ENCODE data around the gene NRIP3.

NRIP3 gene

GRCh38 chr11:8961401-8961800 lies 42.4 kb downstream of the NRIP3 start:
- DNase-seq (ENCODE audit: insufficient read length, low spot score) (no peak), FAIRE-seq (no peak)
- TF ChIP-seq, protein P1, sequence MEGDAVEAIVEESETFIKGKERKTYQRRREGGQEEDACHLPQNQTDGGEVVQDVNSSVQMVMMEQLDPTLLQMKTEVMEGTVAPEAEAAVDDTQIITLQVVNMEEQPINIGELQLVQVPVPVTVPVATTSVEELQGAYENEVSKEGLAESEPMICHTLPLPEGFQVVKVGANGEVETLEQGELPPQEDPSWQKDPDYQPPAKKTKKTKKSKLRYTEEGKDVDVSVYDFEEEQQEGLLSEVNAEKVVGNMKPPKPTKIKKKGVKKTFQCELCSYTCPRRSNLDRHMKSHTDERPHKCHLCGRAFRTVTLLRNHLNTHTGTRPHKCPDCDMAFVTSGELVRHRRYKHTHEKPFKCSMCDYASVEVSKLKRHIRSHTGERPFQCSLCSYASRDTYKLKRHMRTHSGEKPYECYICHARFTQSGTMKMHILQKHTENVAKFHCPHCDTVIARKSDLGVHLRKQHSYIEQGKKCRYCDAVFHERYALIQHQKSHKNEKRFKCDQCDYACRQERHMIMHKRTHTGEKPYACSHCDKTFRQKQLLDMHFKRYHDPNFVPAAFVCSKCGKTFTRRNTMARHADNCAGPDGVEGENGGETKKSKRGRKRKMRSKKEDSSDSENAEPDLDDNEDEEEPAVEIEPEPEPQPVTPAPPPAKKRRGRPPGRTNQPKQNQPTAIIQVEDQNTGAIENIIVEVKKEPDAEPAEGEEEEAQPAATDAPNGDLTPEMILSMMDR (IDR thresholded peaks at IDR 0.05; ENCODE audit: insufficient read depth, missing control alignments), result no peak

DNA sequence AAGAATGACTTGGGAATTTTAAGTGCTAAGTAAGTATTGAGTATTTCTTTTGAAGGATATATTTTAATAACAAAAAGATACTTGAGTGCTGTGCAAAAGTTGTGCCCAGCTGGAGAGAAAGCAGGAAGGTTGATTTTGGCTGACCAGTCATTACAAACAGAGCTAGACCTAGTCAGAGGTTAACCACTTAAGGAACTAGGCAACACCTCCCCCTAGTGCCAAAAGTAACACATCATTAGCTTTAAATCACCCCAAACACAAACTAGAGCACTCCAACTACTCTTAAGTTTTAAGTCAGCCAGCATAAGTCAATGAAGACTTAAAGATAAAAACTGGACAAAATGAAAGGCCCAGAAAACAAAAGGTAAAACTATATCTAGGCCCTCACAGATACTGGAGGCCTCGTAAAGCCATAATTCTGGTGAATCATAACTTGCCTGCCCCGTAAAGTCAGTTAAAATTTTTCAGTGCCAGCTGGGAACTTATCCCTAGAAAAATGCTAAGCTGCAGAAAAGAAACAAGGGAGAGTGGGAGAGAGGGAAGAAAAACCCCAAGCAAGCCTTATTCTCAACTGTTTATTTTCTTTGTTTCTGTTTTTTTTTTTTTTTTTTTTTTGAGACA lies 44.1 kb downstream of the NRIP3 start:
- no peak for DNase-seq (ENCODE audit: insufficient read length, low spot score)
- no peak for FAIRE-seq
- TF ChIP-seq, protein P1 (IDR thresholded peaks at IDR 0.05; ENCODE audit: insufficient read depth, missing control alignments), result peak; percentile 77

DNA sequence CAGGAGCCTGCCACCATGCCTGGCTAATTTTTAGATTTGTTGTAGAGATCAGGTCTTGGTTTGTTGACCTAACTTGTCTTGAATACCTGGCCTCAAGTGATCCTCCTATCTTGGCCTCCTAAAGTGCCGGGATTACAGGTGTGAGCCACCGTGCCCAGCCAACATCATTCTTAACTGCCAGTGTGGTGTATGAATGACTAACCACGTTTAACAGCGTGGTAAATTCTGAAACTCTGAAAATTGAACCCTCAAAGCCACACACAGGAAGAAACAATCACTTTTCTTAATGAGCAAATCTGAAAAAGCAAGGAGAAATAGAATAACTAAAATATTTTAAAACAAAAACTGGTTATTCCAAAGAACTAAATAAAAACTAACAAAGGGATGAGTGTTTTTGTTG lies 46.9 kb downstream of the NRIP3 start:
- FAIRE-seq (no peak), DNase-seq (ENCODE audit: insufficient read length, low spot score) (no peak)
- TF ChIP-seq, protein P1 (IDR thresholded peaks at IDR 0.05; ENCODE audit: insufficient read depth, missing control alignments), result no peak

- TF ChIP-seq, protein P1 (IDR thresholded peaks at IDR 0.05; ENCODE audit: insufficient read depth, missing control alignments), result no peak
- FAIRE-seq (no peak), DNase-seq (ENCODE audit: insufficient read length, low spot score) (no peak)
Observed at GRCh38 chr11:8948886-8949285, 54.9 kb downstream of the NRIP3 start.

DNA sequence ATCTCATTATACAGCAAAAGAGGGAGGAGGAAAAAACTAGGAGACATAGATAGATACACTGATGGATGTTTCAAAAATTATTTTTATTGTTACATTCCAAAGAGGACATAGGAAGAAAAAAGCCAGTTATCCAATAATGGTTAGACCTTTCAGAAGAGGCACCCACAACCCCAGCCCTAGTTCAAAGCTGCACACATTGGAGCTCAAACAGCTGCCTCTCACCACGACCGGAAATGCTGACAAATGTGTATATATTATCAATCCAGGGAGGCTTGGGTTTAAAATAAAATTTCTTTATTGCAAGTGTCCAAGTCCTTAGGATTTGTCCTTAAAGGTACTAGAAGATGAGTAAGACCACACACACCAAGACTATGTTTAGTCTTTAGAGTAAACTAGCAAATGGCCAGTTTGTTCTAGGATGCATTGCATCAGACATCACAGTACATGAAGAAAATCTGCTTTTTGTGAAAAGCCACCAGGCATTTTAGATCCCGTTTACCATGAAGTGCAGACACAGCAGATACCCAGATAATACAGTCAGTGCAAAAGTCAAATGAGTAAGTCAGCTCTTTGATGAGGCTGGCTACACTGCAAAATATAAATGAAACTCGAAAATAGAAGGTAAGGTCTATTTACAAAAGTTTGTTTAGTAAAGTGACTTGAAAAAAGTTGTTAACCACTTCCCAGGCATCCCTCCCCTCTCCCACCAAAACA lies 56.4 kb downstream of the NRIP3 start:
- no peak for FAIRE-seq
- no peak for DNase-seq (ENCODE audit: insufficient read length, low spot score)
- TF ChIP-seq, protein P1 (IDR thresholded peaks at IDR 0.05; ENCODE audit: insufficient read depth, missing control alignments), result no peak

DNA sequence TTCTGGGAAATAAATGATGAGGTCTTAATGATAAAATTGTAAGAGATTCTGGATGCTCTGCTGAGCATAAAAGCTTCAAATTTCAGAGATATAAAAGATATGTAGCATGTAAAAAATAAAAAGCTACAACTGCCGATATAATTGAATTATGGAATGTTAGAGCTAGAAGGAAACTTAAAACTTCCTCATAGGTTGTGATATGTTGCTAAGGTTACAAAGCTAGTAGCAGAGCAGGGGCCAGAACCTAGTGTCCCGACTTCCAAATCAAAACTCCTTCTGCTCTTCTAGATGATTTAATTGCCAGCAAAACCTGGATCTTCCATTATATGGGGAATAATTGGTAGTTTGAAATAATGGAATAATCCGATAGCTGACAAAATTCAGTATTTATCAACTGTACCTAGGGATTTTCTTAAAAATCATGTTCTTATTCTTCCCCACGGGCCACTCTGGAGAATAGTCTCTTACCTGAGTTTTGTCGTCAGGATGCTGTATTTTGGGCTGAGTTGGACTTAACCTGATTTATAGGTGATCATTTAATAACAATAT lies 61.2 kb downstream of the NRIP3 start, which contains the start of gene ASCL3:
Gene ASCL3, minus strand, starts transcription at position 499 of the 549 bp plus-strand sequence. CDS start 4,855 bp downstream, outside the sequence.
- TF ChIP-seq, protein P1 (IDR thresholded peaks at IDR 0.05; ENCODE audit: insufficient read depth, missing control alignments), result no peak
- FAIRE-seq (no peak), DNase-seq (ENCODE audit: insufficient read length, low spot score) (no peak)
